Mucosa of stomach (tissue), 1 donor: ENCODE data around the gene NAPA.
A peak's percentile ranks its signal among the peaks of the same experiment; 100 is the strongest.

Experiments
- H3K27me3 ChIP-seq: one replicate; pipeline ENCODE4 v1.7.0; 2013; ENCODE audit warnings: mild to moderate bottlenecking, low read length; ENCODE audit not compliant: control insufficient read depth, insufficient read depth
- H3K36me3 ChIP-seq: one replicate; pipeline ENCODE4 v1.7.0; 2013; ENCODE audit warnings: low read length; ENCODE audit not compliant: control insufficient read depth, insufficient read depth
- H3K4me1 ChIP-seq: one replicate; pipeline ENCODE4 v1.7.0; 2013; ENCODE audit warnings: mild to moderate bottlenecking, low read length; ENCODE audit not compliant: control insufficient read depth, insufficient read depth
- H3K4me3 ChIP-seq: one replicate; pipeline ENCODE4 v1.7.0; 2013; ENCODE audit warnings: low read length
- H3K9ac ChIP-seq: one replicate; pipeline ENCODE4 v1.7.0; 2013; ENCODE audit warnings: mild to moderate bottlenecking, low read length, moderate library complexity
- H3K9me3 ChIP-seq: one replicate; pipeline ENCODE4 v1.7.0; 2013; ENCODE audit warnings: mild to moderate bottlenecking, low read length, moderate library complexity; ENCODE audit not compliant: control insufficient read depth
- donor health status: Pancreatic carcinoma.

NAPA gene

DNA sequence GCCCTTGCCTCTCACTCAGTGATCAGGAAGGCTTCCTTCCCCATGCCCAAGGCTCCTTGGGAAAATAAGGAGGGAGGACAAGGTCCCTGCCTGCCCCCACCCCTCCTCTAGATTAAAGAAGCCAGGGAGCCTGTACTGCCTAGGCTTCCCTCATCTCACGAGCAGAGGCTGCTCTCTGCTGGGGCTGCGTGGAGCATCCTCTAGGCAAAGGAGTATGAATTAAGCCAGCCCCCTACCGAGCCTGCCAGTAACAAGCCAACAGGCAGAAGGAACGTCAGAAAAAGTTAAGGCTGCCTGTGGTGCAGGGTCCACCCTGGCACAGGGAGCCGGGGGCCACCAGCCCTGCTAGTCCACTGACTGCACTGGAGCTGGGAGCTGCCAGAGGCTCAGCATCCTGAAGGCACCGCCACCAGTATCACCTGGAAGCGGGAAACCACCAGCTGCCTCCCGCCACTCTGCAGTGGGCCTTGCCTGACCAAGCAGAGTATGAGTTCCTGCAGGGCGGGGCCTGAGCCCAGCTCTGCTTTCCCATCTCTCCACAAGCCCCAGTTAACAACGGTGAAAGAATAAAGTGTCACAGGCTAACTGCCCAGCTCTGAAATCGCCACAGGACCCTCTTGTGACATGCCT is 6.8 kb downstream of the NAPA start:
- no peak overlapping the region for H3K4me3 ChIP-seq

DNA sequence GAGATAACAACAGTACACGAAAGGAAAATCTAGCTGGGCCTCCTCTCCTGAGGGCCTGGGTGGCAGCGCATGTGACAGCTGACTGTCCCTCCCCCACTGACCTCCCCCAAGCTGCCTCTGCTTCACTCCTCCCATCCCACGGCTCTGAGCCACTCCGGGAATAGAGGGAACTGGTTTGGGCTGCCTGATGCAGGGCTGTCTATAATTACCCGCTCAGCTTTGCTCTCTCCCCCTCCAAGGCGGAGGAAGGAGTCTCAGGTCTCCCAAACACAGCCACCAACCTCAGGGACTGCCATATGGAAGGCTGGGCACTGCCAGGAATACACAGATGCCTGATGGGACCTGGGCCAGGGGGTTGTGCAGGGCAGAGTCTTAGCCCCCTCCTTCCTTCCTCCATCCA is 7.9 kb downstream of the NAPA start:
- no peaks in the 10 kb centered on the region for H3K27me3 ChIP-seq
- no peak overlapping the region for H3K4me3 ChIP-seq
- H3K4me1 ChIP-seq = peaks cover 44% of the 10 kb centered on the region
- peaks cover 4% of the 10 kb centered on the region for H3K36me3 ChIP-seq
- H3K9ac ChIP-seq = peak overlapping the region; percentile 38
- H3K9me3 ChIP-seq = no peaks in the 10 kb centered on the region

More for the DNA sequence above, 6.8 kb downstream of the NAPA start:
- no peak overlapping the region for H3K9ac ChIP-seq
- no peaks in the 10 kb centered on the region for H3K9me3 ChIP-seq
- no peaks in the 10 kb centered on the region for H3K27me3 ChIP-seq
- H3K4me1 ChIP-seq = peaks cover 54% of the 10 kb centered on the region
- H3K36me3 ChIP-seq = peaks cover 4% of the 10 kb centered on the region

DNA sequence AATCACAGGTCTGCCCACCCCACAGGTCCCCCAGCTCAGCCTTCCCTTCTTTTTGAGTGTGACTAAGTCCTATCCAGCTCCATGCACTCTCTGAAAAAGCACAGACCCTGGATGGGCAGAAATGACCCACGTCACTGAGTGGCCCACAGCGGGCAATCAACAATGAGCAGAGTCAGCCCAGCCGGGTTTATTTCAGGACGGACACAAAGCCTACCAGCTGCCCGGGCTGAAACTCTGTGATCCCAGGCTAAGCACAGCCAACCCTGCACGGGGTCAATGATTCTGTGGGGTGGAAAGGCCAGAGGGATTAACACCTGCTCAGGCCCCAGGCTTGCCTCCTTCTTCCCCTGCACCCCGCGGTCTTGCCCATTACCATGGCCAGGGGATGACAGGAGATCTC is 8.4 kb downstream of the NAPA start:
- Histone ChIP-seq H3K27me3 (no peaks in the 10 kb centered on the region), H3K4me1 (peaks cover 38% of the 10 kb centered on the region), H3K9me3 (no peaks in the 10 kb centered on the region), H3K9ac (peak overlapping the region; percentile 38), H3K4me3 (no peak overlapping the region), H3K36me3 (peaks cover 4% of the 10 kb centered on the region)

DNA sequence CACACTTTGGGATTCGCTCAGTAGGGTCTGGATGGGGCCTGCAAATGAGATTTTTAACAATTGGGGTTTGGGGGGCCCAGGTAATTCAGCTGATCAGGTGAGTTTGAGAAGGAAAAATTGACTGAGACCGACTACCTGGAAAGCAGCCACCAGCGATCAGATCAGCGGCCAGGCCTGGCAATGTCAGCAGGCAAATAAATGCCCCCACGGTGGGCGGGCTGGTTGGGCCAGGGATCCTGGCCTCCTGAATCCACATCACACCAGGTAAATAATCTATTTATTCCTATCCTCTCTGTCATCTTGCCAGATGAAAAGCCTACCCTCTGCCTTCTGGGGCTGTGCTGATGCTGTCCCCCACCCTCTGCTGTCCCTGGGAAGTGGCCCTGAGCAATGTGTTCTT is 9.4 kb downstream of the NAPA start:
- no peaks in the 10 kb centered on the region for H3K27me3 ChIP-seq
- no peaks in the 10 kb centered on the region for H3K9me3 ChIP-seq
- peaks cover 31% of the 10 kb centered on the region for H3K4me1 ChIP-seq
- peaks cover 6% of the 10 kb centered on the region for H3K36me3 ChIP-seq
- H3K9ac ChIP-seq = no peak overlapping the region
- H3K4me3 ChIP-seq = no peak overlapping the region

DNA sequence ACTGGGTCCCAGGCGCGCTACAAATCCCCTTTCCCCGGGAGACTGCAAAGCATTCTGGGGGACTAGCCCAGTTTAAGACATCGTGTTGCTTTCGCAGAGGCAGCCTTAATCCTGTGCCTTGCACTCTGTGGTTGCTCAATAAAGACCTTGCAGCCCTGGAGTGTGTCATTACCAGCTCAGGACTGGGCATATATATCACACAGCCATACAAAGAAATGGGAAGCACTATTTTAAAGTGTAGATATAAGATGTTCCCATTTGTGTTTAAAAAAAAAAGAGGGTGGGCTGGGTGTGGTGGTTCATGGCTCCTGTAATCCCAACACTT is 11.1 kb downstream of the NAPA start:
- H3K9ac ChIP-seq = no peak overlapping the region
- H3K27me3 ChIP-seq = no peaks in the 10 kb centered on the region
- peaks cover 9% of the 10 kb centered on the region for H3K36me3 ChIP-seq
- H3K9me3 ChIP-seq = no peaks in the 10 kb centered on the region
- peaks cover 17% of the 10 kb centered on the region for H3K4me1 ChIP-seq
- no peak overlapping the region for H3K4me3 ChIP-seq

DNA sequence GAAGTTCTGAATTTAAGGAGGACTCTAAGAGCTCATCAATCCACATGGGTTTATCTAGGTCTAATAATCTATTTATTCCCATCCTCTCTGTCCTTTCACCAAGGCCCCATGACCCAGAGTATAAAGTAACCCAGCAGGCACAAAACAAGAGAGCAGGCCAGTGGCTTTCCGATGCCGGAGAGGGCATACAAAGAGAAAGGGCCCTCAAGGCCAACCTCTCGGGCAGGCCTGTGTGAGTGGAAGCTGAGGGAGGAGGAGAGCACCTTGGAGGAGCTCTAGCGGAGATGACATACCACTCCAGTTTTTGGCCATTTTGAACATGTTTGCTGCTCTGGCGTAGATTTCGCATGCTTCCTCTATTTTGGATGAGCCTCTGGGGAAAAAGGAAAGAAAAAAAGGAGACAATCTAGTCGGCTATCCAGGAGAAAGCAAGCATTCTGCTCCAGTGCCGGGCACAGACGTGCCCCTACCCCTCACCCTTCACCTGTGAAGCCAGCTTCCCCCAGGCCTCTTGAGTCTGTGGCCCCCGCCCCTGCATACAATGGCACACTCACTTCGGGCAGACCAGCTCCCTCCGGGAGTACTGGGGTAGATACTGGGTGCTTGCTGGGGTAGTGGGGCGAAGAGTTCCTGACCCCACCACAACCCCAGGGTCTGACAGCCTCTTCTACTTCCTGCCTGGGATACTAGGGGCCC is 11.6 kb downstream of the NAPA start:
- Histone ChIP-seq H3K36me3 (peaks cover 12% of the 10 kb centered on the region), H3K9ac (no peak overlapping the region), H3K9me3 (no peaks in the 10 kb centered on the region), H3K4me3 (no peak overlapping the region), H3K4me1 (peaks cover 15% of the 10 kb centered on the region), H3K27me3 (no peaks in the 10 kb centered on the region)

DNA sequence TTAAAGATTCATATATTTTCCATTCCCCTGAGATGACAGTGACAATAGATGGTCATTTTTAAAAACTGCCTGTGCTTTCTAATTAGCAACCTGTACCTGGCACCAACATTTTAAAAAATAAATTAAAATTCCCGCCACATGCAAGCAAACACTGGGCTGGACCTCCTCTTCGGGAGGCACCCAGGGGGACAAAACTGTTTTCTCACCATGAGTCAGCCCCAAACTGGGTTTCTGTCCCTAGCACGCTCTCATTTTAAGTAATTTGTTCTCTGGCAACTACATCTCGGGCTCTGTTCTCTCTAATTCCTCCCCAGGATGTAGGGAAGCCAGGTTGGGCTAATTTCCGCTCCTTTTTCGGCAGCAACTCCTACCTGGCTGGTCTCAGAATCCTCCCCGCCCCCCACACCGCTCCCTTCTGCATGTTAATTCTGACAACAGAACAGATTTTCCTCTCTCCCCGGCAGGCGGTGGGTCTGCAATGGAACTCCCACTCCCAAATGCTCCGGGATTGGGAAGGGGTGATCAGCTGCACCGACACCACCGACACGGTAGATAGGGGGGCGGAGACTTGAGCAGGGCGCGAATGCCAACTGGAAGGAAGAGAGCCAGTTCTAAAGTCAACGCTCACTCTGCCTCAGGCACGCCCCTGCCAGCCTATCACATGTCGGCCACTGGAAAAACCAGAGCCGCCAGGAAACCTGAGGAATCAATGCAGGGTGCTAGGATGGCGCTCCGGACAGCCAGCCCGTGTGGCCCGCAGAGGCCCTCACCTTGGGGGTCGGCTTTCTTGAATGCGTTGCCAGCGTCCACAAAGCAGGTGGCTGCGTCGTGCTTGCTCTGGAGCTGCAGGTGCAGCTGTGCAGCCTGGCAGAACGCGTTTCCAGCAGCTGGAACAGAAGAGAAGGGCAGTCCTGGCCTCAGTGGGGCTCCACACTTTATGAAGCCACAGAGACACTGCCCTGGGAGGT is 14.7 kb downstream of the NAPA start:
- Histone ChIP-seq H3K4me3 (no peak overlapping the region), H3K36me3 (peaks cover 18% of the 10 kb centered on the region), H3K9ac (no peak overlapping the region), H3K9me3 (no peaks in the 10 kb centered on the region), H3K4me1 (peaks cover 26% of the 10 kb centered on the region), H3K27me3 (no peaks in the 10 kb centered on the region)

DNA sequence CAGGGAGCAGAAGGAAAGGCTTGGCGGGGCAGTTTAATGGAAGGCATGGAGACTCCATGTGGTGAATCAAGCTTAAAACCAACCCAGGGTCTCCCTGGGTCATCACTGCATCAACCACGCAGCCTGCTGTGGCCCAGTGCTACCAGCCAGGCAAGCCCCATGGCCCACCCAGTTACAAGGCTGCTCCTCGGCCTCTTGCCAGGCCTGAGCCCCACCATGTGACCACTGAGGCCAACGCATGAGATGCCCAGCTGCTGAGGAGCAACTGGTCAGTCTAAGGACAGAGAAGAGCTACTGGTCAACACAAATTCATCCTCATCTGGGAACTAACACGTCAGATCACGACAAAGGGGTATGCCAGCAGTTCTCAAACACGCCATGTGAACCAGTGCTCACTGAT is 15.5 kb downstream of the NAPA start:
- Histone ChIP-seq H3K36me3 (peaks cover 18% of the 10 kb centered on the region), H3K9ac (no peak overlapping the region), H3K27me3 (no peaks in the 10 kb centered on the region), H3K4me1 (peaks cover 26% of the 10 kb centered on the region), H3K9me3 (no peaks in the 10 kb centered on the region), H3K4me3 (no peak overlapping the region)

DNA sequence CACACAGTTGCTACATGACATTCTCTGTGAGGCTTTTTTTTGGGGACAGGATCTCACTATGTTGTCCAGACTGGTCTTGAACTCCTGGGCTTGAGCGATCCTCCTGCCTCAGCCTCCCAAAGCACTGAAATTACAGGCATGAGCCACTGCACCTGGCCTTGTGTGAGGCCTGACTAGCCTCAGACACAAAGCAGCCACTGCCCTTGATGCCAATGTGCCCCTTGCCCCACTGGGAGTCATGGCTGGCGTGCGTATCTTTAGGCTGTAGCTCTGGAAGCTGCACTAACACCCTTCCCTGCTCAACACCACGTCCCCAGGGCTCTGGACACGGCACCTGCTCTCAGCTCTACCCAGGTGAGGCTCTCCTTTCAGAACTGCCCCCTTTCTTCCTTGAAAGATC is 16.3 kb downstream of the NAPA start:
- peaks cover 26% of the 10 kb centered on the region for H3K4me1 ChIP-seq
- H3K27me3 ChIP-seq = no peaks in the 10 kb centered on the region
- peaks cover 15% of the 10 kb centered on the region for H3K36me3 ChIP-seq
- H3K9ac ChIP-seq = no peak overlapping the region
- H3K9me3 ChIP-seq = no peaks in the 10 kb centered on the region
- H3K4me3 ChIP-seq = no peak overlapping the region

DNA sequence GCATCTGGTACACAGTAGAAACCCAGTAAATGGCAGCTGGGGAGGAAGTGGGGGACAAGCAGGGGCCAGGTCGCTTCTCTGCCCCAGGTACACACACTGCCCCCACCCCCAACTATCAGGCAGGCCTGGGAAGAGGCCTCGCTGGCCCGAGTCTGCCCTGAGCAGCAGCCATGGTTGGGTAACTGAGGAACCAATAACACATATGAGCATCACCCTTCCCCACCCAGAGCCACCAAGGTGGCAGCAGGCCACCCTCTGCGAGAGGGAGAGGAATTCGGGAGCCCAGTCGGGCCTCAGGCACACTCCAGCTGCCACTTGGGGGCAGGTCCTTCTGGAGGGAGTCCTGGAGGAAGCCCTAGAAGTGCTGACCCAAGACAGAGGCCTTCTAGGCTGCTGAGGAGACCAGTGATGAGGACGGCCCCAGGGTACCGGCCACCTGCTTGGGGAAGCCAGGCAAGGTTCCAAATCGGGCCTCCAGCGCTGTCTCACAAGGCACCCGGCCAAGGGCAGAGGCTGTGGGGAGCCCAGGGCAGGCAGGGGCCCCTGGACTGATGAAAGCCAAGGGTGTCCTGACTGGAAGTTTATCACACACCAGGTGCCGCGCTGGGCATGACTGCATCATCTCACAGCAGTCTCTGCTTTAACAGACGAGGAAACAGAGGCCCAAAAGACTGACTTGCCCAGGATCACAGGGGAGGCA is 16.9 kb downstream of the NAPA start:
- Histone ChIP-seq H3K9ac (no peak overlapping the region), H3K9me3 (no peaks in the 10 kb centered on the region), H3K27me3 (no peaks in the 10 kb centered on the region), H3K4me3 (no peak overlapping the region), H3K4me1 (peaks cover 26% of the 10 kb centered on the region), H3K36me3 (peaks cover 14% of the 10 kb centered on the region)

DNA sequence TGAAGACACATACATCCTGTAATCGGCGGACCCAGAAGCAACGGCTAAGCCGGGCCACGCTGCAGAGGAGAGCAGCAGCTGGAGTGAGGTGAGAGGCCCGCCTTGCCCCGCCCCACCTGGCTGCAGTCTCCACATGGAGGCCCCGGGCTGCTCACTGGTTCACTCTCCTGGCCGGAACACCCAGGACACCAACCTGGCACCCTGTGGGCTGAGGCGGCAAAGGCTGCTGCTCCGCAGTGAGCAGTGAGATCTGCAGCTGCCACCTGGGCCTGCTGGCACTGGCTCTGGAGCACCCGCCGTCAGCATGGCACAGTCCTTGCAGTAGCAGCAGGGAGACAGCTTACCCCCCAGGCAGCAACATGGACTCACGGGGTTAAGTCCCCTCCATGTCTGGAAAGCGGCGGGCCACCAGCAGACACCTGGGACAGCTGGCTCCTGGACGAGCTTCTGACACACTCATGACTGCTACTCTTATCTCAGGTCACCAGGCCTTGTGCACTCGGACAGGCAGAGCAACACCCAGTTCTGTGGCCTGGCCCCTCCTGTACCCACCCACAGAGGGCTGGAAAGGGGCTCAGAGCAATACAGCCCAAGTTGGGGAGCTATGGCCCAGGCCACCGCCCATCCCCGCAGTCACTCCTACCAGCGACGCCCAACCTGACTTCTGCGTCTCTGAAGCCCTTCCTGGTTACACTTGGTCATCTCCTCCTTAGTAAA is 17.7 kb downstream of the NAPA start:
- Histone ChIP-seq H3K9ac (no peak overlapping the region), H3K27me3 (no peaks in the 10 kb centered on the region), H3K4me1 (peaks cover 26% of the 10 kb centered on the region), H3K4me3 (no peak overlapping the region), H3K36me3 (peaks cover 14% of the 10 kb centered on the region), H3K9me3 (no peaks in the 10 kb centered on the region)
